AG09319 (cell line): ENCODE data around the gene TBC1D26.
"Not testable (repeated sequence)": the region's sequence is repeated elsewhere in the genome, so short reads cannot be mapped to it uniquely, and the experiment has no call there.

Source experiments
- DNase-seq: peaks from one replicate; pipeline ENCODE4 v3.0.0-alpha.2; 2010; ENCODE audit warnings: low read depth; ENCODE audit errors: extremely low read depth
- TF ChIP-seq, protein P1 (sequence below): IDR thresholded peaks from 2 replicates; pipeline ENCODE4 v1.5.1; 2011; ENCODE audit warnings: low read depth, mild to moderate bottlenecking, inconsistent platforms, low read length, moderate library complexity

The TBC1D26 gene

DNA sequence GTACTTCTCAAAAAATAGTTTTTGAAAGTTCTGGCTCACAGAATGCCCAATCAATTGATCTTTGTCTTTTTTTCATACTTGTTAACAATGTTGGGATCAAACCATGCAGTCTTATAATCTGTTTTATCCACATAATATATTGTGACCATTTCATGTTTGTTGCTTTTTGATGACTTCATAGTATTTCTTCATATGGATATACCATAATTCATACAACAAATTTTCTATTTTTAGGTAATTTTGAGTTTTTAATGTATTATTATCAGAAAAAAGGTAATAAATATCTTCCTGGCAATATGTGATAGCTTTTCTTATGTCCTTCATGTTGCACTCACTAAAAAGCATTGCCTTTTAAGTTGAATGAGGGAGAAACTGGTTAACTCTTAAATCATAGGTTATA, 44.8 kb downstream of the TBC1D26 start:
- TF ChIP-seq, protein P1, sequence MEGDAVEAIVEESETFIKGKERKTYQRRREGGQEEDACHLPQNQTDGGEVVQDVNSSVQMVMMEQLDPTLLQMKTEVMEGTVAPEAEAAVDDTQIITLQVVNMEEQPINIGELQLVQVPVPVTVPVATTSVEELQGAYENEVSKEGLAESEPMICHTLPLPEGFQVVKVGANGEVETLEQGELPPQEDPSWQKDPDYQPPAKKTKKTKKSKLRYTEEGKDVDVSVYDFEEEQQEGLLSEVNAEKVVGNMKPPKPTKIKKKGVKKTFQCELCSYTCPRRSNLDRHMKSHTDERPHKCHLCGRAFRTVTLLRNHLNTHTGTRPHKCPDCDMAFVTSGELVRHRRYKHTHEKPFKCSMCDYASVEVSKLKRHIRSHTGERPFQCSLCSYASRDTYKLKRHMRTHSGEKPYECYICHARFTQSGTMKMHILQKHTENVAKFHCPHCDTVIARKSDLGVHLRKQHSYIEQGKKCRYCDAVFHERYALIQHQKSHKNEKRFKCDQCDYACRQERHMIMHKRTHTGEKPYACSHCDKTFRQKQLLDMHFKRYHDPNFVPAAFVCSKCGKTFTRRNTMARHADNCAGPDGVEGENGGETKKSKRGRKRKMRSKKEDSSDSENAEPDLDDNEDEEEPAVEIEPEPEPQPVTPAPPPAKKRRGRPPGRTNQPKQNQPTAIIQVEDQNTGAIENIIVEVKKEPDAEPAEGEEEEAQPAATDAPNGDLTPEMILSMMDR = no peak

DNA sequence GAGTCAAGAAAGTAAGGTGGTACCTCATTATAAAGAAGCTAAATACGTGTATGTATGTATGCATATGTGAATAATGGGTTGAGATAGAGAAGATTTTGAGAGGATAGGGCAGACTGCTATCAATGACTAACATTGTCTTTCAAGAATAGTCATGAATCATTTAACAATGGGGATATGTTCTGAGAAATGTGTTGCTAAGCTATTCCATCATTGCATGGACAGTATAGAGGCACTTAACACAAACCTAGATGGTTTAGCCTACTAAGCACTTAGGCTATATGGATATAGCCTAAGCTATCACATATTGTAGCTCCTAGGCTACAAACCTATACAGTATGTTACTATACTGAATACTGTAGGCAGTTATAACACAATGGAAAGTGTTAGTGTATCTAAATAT, 45.2 kb downstream of the TBC1D26 start:
- DNase-seq = no peak
- TF ChIP-seq, protein P1 = no peak

More for the DNA sequence above, 44.8 kb downstream of the TBC1D26 start:
- no peak for DNase-seq

DNA sequence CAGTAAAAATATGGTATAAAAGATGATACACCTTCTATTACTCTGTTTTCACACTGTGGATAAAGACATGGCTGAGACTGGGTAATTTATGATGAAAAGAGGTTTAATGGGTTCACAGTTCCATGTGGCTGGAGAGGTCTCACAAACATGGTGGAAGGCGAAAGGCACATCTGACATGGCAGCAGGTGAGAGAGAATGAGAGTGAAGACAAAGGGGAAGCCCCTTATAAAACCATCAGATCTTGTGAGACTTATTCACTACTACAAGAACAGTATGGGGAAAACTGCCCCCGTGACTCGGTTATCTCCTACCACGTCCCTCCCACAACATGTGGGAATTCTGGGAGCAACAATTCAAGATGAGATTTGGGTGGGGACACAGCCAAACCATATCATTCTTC, 45.6 kb downstream of the TBC1D26 start:
- TF ChIP-seq, protein P1 = no peak
- DNase-seq = no peak

DNA sequence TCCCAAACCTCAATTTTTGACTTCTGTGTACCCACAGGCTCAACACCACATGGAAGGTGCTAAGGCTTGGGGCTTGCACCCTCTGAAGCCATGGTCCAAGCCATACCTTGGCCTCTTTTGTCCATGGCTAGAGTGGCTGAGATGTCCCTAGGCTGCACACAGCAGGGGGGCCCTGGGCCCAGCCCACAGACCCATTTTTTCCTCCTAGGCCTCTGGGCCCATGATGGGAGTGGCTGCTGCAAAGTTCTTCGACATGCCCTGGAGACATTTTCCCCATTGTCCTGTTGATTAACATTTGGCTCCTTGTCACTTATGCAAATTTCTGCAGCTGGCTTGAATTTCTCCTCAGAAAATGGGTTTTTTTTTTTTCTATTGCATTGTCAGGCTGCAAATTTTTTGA, 47.0 kb downstream of the TBC1D26 start:
- no peak for DNase-seq
- TF ChIP-seq, protein P1 = no peak

DNA sequence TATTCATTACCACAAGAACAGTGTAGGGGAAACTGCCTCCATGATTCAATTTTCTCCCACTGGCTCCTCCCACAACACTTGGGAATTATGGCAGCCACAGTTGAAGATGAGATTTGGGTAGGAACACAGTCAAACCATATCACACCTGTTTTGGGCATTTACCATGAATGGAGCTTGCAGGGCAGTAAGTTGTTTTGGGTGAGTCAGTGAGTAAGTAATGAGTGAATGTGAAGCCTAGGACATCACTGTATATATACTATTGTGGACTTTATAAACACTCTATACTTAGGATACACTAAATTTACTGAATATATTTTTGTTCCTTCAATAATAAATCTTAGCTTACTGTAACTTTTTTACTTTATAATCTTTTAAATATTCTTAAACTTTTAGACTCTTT, 48.1 kb downstream of the TBC1D26 start:
- TF ChIP-seq, protein P1 = no peak
- DNase-seq = no peak

DNA sequence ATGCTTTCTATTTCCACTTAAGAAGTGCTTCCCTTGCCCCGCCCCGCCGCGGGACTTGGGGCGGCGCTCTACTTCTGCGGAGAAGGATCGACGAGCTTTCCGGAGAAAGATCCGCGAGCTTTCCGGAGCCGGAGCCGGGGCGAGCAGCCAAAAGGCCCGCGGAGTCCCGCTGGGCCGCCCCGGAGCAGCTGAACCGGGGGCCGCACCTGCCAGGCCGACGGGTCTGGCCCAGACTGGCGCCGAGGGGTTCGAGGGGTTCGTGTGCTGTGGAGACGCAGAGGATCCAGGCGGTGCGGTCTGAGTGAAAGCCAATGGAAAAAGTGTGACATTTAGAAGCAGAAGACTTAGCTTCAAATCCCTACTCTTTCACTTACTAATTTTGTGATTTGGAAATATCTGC, 50.8 kb downstream of the TBC1D26 start:
- no peak for DNase-seq
- TF ChIP-seq, protein P1 = no peak

DNA sequence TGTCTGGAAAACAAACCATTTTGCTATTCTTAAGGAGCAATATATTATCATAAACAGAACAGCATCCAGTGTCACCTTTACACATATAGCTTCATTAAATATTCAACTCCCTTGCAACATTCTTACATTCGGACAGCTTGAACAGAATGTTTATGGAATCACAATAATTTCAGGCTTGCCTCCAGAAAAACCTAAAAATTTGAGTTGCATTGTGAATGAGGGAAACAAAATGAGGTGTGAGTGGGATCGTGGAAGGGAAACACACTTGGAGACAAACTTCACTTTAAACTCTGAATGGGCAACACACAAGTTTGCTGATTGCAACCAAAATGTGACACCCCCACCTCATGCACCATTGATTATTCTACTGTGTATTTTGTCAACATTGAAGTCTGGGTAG, 51.4 kb downstream of the TBC1D26 start:
- TF ChIP-seq, protein P1 = no peak
- no peak for DNase-seq

DNA sequence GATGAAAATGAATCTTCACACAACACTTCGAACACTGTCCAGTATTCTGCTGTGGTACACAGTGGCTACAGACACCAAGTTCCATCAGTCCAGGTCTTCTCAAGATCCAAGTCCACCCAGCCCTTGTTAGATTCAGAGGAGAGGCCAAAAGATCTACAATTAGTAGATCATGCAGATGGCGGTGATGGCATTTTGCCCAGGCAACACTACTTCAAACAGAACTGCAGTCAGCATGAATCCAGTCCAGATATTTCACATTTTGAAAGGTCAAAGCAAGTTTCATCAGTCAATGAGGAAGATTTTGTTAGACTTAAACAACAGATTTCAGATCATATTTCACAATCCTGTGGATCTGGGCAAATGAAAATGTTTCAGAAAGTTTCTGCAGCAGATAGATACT, 52.3 kb downstream of the TBC1D26 start:
- peak; percentile 54 for DNase-seq

DNA sequence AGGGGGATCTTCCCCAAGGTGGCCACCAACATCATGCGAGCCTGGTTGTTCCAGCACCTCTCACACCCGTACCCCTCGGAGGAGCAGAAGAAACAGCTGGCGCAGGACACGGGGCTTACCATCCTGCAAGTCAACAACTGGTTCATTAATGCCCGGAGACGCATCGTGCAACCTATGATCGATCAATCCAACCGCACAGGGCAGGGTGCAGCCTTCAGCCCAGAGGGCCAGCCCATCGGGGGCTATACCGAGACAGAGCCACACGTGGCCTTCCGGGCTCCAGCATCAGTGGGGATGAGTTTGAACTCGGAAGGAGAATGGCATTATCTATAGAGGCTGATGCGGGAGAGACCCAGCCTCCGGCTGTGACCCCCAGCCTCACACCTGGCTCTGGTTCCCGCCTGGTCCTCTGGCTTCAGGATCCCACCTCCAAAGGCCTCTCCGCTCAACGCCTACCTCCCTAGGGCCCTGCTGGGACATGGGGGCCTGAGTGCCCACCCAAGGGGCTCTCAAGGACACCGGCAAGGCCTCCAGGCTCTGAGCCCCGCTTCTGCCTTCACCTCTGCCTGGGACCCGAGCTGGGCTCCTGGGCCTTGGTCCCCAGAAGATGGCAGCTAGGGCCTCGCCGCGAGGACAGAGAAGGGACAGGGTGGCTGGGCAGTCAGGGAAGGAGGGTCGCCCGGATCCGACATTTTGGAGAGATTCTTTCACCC, 55.4 kb downstream of the TBC1D26 start:
- DNase-seq = not testable (repeated sequence)

DNA sequence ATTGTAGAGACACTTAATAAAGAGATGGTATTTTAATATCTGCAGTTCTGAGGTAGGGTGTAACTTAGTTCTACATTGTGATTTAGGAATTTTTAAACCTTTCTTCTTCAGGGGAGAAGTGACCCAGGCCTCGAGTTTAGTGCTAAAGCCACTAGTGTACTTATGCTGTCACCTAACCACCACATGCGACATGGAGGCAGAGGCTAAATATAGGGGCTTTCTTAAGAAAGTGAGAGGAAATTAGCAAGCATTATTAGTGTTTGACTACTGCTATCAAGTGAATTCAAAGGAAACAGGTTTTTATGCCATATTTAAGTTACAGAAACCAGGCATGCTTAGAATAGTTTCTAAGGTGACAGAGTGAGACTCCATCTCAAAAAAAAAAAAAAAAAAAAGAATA, 56.3 kb downstream of the TBC1D26 start:
- DNase-seq = not testable (repeated sequence)
